ENCODE results near the gene SYTL4. TPM values are rescaled to one million over a fixed set of nuclear protein-coding genes. Genes with fewer than 3 reads are reported as not detected.
"Not testable (repeated sequence)": the region's sequence is repeated elsewhere in the genome, so short reads cannot be mapped to it uniquely, and the experiment has no call there.

SYTL4 gene
- polyA plus RNA-seq, result 1 to 10 TPM; 6.2 to 6.7 TPM

GRCh38 chrX:100731441-100732281 lies at the start of gene SYTL4:
TSS of gene SYTL4 (minus strand) at chrX:100732121. CDS start at chrX:100702037, 30,084 bp downstream.
- no peaks in the 10 kb centered on the region for H3K4me1 ChIP-seq (ENCODE audit: control insufficient read depth in 2 of 2, insufficient read depth in 2 of 2, low read length in 1 of 2)
- WGBS, 2 donors, result 2 to 28% methylated on average over 52 to 60 of the region's 60 CpGs
- H3K4me3 ChIP-seq (ENCODE audit: low read depth in 1 of 2, low read length in 2 of 2), result peak within 1 kb of the TSS; percentile 58 to 79
- peak within 1 kb of the TSS in 1 of 2 donors; percentile 16 for H3K27ac ChIP-seq (ENCODE audit: low read depth in 2 of 2, low read length in 1 of 2)
- H3K27me3 ChIP-seq (ENCODE audit: control insufficient read depth in 1 of 2, insufficient read depth in 2 of 2, low read length in 2 of 2), result peaks cover 0 to 4% of the 10 kb centered on the region in 2 donors
- H3K9me3 ChIP-seq (ENCODE audit: control insufficient read depth in 2 of 2, insufficient read depth in 1 of 2, low read depth in 1 of 2, low read length in 1 of 2), result no peaks in the 10 kb centered on the region
- H3K36me3 ChIP-seq (ENCODE audit: control insufficient read depth in 2 of 2, insufficient read depth in 2 of 2, low read length in 1 of 2), result no peaks in the 10 kb centered on the region

DNA sequence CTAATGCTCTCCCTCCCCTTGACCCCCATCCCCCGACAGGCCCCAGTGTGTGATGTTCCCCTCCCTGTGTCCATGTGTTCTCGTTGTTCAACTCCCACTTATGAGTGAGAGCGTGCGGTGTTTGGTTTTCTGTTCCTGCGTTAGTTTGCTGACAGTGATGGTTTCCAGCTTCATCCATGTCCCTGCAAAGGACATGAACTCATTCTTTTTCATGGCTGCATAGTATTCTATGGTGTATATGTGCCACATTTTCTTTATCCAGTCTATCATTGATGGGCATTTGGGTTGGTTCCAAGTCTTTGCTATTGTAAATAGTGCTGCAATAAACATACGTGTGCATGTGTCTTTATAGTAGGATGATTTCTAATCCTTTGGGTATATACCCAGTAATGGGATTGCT lies 37.5 kb upstream of the SYTL4 start:
- H3K27ac ChIP-seq (ENCODE audit: low read depth in 2 of 2, low read length in 1 of 2); H3K27me3 ChIP-seq (ENCODE audit: control insufficient read depth in 1 of 2, insufficient read depth in 2 of 2, low read length in 2 of 2); H3K4me3 ChIP-seq (ENCODE audit: low read depth in 1 of 2, low read length in 2 of 2); H3K4me1 ChIP-seq (ENCODE audit: control insufficient read depth in 2 of 2, insufficient read depth in 2 of 2, low read length in 1 of 2); H3K36me3 ChIP-seq (ENCODE audit: control insufficient read depth in 2 of 2, insufficient read depth in 2 of 2, low read length in 1 of 2); H3K9me3 ChIP-seq (ENCODE audit: control insufficient read depth in 2 of 2, insufficient read depth in 1 of 2, low read depth in 1 of 2, low read length in 1 of 2): not testable (repeated sequence)
- 82 to 84% methylated on average over 6 of the region's 6 CpGs for WGBS, 2 donors

- H3K9me3 ChIP-seq (ENCODE audit: control insufficient read depth in 2 of 2, insufficient read depth in 1 of 2, low read depth in 1 of 2, low read length in 1 of 2), result no peaks in the 10 kb centered on the region
- H3K27me3 ChIP-seq (ENCODE audit: control insufficient read depth in 1 of 2, insufficient read depth in 2 of 2, low read length in 2 of 2), result no peaks in the 10 kb centered on the region
- no peaks in the 10 kb centered on the region for H3K4me1 ChIP-seq (ENCODE audit: control insufficient read depth in 2 of 2, insufficient read depth in 2 of 2, low read length in 1 of 2)
- H3K4me3 ChIP-seq (ENCODE audit: low read depth in 1 of 2, low read length in 2 of 2), result no peak overlapping the region
- WGBS, 2 donors, result 22 to 26% methylated on average over 7 of the region's 7 CpGs
- no peak overlapping the region for H3K27ac ChIP-seq (ENCODE audit: low read depth in 2 of 2, low read length in 1 of 2)
- no peaks in the 10 kb centered on the region for H3K36me3 ChIP-seq (ENCODE audit: control insufficient read depth in 2 of 2, insufficient read depth in 2 of 2, low read length in 1 of 2)
These were observed 36.9 kb upstream of the SYTL4 start for GRCh38 chrX:100768679-100769338.

DNA sequence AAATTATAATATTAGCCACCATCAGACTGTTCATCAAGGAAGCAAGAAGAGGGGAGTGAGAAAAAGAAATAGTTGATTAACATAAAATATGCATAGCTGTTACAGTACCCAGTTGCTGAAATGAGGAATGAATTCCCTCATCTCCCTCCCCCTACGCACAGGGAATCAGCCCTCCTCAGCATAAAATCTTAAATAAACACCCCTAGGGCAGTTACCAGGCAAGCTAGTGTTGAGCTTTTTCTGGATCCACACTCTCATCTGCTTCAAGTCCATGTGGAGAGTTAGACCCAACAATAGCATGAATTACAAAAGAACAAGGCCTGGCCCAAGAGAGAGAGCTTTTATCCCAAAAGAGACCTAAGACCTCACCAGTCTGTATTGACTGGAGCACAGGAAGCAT lies 19.0 kb upstream of the SYTL4 start:
- Histone ChIP-seq H3K9me3 (ENCODE audit: control insufficient read depth in 2 of 2, insufficient read depth in 1 of 2, low read depth in 1 of 2, low read length in 1 of 2) (no peaks in the 10 kb centered on the region), H3K4me1 (ENCODE audit: control insufficient read depth in 2 of 2, insufficient read depth in 2 of 2, low read length in 1 of 2) (no peaks in the 10 kb centered on the region), H3K4me3 (ENCODE audit: low read depth in 1 of 2, low read length in 2 of 2) (no peak overlapping the region), H3K27ac (ENCODE audit: low read depth in 2 of 2, low read length in 1 of 2) (no peak overlapping the region), H3K27me3 (ENCODE audit: control insufficient read depth in 1 of 2, insufficient read depth in 2 of 2, low read length in 2 of 2) (peaks cover 0 to 13% of the 10 kb centered on the region in 2 donors), H3K36me3 (ENCODE audit: control insufficient read depth in 2 of 2, insufficient read depth in 2 of 2, low read length in 1 of 2) (no peaks in the 10 kb centered on the region)
- WGBS, 2 donors, result 62 to 71% methylated on average over 1 of the region's 1 CpG

DNA sequence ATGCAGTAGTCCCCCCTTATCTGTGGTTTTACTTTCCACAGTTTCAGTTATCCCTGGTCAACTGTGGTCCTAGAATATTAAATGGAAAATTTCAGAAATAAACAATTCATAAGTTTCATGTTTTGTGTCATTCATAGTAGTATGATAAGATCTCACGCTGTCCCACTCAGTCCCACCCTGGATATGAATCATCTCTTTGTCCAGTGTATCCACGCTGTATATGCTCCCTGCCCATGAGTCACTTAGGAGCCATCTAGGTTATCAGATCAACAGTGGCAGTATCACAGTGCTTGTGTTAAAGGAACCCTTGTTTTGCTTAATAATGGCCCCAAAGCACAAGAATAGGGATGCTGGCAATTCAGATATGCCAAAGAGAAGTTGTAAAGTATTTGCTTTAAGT lies 16.2 kb upstream of the SYTL4 start:
- Histone ChIP-seq H3K27ac (ENCODE audit: low read depth in 2 of 2, low read length in 1 of 2) (no peak overlapping the region), H3K4me1 (ENCODE audit: control insufficient read depth in 2 of 2, insufficient read depth in 2 of 2, low read length in 1 of 2) (no peaks in the 10 kb centered on the region), H3K36me3 (ENCODE audit: control insufficient read depth in 2 of 2, insufficient read depth in 2 of 2, low read length in 1 of 2) (no peaks in the 10 kb centered on the region), H3K4me3 (ENCODE audit: low read depth in 1 of 2, low read length in 2 of 2) (no peak overlapping the region), H3K27me3 (ENCODE audit: control insufficient read depth in 1 of 2, insufficient read depth in 2 of 2, low read length in 2 of 2) (peaks cover 0 to 9% of the 10 kb centered on the region in 2 donors), H3K9me3 (ENCODE audit: control insufficient read depth in 2 of 2, insufficient read depth in 1 of 2, low read depth in 1 of 2, low read length in 1 of 2) (no peaks in the 10 kb centered on the region)
- WGBS, 2 donors, result 46 to 53% methylated on average over 2 of the region's 2 CpGs

DNA sequence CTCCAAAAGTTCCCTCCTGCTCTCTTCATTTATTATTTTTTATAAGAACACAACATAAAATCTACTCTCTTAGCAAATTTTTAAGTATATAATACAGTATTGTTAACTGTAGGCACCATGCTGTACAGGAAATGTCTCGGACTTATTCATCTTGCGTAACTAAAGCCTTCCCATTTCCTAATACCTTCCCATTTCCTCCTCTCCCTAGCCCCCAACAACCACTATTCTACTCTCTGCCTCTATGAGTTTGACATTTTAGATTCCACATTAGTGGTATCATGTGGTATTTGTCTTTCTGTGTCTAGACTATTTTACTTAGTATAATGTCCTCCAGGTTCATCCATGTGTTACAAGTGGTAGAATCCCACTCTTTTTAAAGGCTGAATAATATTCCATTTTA lies 15.8 kb upstream of the SYTL4 start:
- Histone ChIP-seq H3K4me3 (ENCODE audit: low read depth in 1 of 2, low read length in 2 of 2) (no peak overlapping the region), H3K36me3 (ENCODE audit: control insufficient read depth in 2 of 2, insufficient read depth in 2 of 2, low read length in 1 of 2) (no peaks in the 10 kb centered on the region), H3K9me3 (ENCODE audit: control insufficient read depth in 2 of 2, insufficient read depth in 1 of 2, low read depth in 1 of 2, low read length in 1 of 2) (no peaks in the 10 kb centered on the region), H3K4me1 (ENCODE audit: control insufficient read depth in 2 of 2, insufficient read depth in 2 of 2, low read length in 1 of 2) (no peaks in the 10 kb centered on the region), H3K27ac (ENCODE audit: low read depth in 2 of 2, low read length in 1 of 2) (no peak overlapping the region), H3K27me3 (ENCODE audit: control insufficient read depth in 1 of 2, insufficient read depth in 2 of 2, low read length in 2 of 2) (peaks cover 0 to 9% of the 10 kb centered on the region in 2 donors)
- 83 to 91% methylated on average over 2 of the region's 2 CpGs for WGBS, 2 donors

GRCh38 chrX:100747090-100747489 lies 15.2 kb upstream of the SYTL4 start:
- WGBS, 2 donors, result 36 to 43% methylated on average over 3 of the region's 3 CpGs
- H3K4me3 ChIP-seq (ENCODE audit: low read depth in 1 of 2, low read length in 2 of 2), result no peak overlapping the region
- no peak overlapping the region for H3K27ac ChIP-seq (ENCODE audit: low read depth in 2 of 2, low read length in 1 of 2)
- H3K9me3 ChIP-seq (ENCODE audit: control insufficient read depth in 2 of 2, insufficient read depth in 1 of 2, low read depth in 1 of 2, low read length in 1 of 2), result no peaks in the 10 kb centered on the region
- no peaks in the 10 kb centered on the region for H3K36me3 ChIP-seq (ENCODE audit: control insufficient read depth in 2 of 2, insufficient read depth in 2 of 2, low read length in 1 of 2)
- no peaks in the 10 kb centered on the region for H3K4me1 ChIP-seq (ENCODE audit: control insufficient read depth in 2 of 2, insufficient read depth in 2 of 2, low read length in 1 of 2)
- H3K27me3 ChIP-seq (ENCODE audit: control insufficient read depth in 1 of 2, insufficient read depth in 2 of 2, low read length in 2 of 2), result peaks cover 0 to 9% of the 10 kb centered on the region in 2 donors

DNA sequence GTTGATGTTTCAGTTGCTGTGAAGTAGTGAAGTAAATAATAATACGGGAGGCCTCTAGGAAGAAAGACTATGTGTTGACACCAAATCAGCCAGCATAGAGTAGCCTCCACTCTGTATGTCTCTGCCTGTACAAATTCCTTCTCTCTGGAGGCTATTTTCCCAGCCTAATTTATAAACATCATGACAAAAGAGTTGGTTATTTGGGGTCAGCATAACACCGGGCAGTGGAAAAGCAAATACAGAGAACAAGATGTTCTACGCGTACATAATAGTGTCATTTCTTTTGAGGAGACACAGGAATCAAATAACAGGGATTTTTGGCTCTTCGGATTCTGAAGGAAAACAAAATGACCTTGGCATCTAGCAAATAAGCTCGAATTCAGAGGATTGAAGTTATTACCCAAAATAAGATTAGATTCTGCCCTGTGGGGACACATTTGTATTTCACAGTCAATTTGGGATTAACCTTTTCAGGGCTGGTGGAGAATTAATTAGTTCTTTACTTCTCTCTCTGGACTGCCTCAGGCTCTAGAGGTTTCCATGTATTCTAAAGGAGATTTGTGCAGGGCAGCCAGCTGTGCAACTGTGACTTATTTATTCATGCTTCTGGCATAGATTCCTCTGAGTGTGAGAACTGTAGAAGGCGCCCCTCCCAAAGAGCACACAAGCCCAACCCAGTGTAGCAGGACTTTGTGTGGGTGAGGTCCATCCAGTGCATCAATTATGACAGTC lies 14.1 kb upstream of the SYTL4 start:
- Histone ChIP-seq H3K4me3 (ENCODE audit: low read depth in 1 of 2, low read length in 2 of 2) (no peak overlapping the region), H3K9me3 (ENCODE audit: control insufficient read depth in 2 of 2, insufficient read depth in 1 of 2, low read depth in 1 of 2, low read length in 1 of 2) (no peaks in the 10 kb centered on the region), H3K36me3 (ENCODE audit: control insufficient read depth in 2 of 2, insufficient read depth in 2 of 2, low read length in 1 of 2) (no peaks in the 10 kb centered on the region), H3K4me1 (ENCODE audit: control insufficient read depth in 2 of 2, insufficient read depth in 2 of 2, low read length in 1 of 2) (no peaks in the 10 kb centered on the region), H3K27ac (ENCODE audit: low read depth in 2 of 2, low read length in 1 of 2) (peak overlapping the region in 1 of 2 donors; percentile 7), H3K27me3 (ENCODE audit: control insufficient read depth in 1 of 2, insufficient read depth in 2 of 2, low read length in 2 of 2) (peaks cover 0 to 3% of the 10 kb centered on the region in 2 donors)
- 23 to 28% methylated on average over 7 of the region's 7 CpGs for WGBS, 2 donors

DNA sequence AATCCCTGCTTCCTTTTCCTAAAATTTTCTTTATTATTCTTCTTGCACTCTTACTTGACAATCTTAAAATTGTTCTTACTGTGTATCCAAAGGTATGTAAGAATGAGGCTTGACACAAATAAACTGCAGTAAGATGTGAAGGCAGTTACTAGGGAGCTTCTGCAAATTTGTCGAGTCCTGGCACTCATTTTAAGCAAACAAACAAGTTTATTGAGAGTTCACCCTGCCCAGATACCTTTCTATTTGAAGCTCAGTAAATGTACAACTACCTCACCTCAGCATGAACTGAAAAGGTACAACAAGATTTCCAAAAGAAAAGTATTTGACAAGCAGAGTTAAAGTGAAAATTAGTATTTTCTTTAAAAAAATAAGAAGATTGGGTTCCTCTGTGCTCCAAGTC lies 13.3 kb upstream of the SYTL4 start:
- H3K36me3 ChIP-seq (ENCODE audit: control insufficient read depth in 2 of 2, insufficient read depth in 2 of 2, low read length in 1 of 2), result no peaks in the 10 kb centered on the region
- no peaks in the 10 kb centered on the region for H3K4me1 ChIP-seq (ENCODE audit: control insufficient read depth in 2 of 2, insufficient read depth in 2 of 2, low read length in 1 of 2)
- H3K9me3 ChIP-seq (ENCODE audit: control insufficient read depth in 2 of 2, insufficient read depth in 1 of 2, low read depth in 1 of 2, low read length in 1 of 2), result no peaks in the 10 kb centered on the region
- H3K27ac ChIP-seq (ENCODE audit: low read depth in 2 of 2, low read length in 1 of 2), result no peak overlapping the region
- no peak overlapping the region for H3K4me3 ChIP-seq (ENCODE audit: low read depth in 1 of 2, low read length in 2 of 2)
- WGBS, 2 donors, result 24 to 36% methylated on average over 1 of the region's 1 CpG
- H3K27me3 ChIP-seq (ENCODE audit: control insufficient read depth in 1 of 2, insufficient read depth in 2 of 2, low read length in 2 of 2), result peaks cover 0 to 5% of the 10 kb centered on the region in 2 donors
